ENCODE results near the gene PNMA6F.
"Not testable (repeated sequence)": the region's sequence is repeated elsewhere in the genome, so short reads cannot be mapped to it uniquely, and the experiment has no call there.

The PNMA6F gene

DNA sequence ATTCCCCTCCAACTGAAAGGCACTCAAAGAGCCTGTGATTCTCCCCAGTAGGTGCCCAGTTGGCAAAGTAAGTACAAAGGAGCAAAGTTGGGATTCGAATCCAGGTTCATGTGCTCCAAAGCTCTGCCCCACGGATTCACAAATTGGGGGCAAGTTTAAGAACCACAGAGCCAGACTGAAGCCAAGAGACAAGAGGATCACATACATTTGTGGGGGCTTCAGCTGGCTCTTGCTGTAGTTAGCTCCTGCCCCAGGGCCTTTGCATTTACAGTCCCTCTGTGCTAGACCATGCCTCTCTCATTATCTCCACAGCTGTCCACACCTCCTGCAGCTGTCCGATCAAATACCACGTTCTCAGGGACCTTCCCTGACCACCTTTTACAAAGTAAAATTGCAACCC, 18.8 kb downstream of the PNMA6F start:
- DNase-seq (ENCODE audit: low spot score): no peak

DNA sequence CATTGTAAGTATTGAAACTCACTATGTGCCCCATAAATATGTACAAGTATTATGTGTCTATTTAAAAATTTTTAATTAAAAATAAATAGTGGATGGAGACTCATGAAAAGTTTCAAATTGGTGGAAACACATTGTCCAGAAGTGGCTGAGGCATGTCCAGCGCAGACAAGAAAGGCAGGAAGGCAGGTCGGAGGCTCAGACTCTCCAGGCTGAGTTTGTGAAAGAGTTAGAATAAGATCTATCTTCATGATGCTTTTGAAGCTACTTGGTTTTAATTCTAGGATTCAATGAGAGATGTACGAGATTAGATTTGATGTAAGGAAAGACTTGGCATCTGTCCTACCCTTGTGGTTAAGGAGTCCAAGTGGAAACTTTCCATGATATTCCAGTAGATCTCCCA, 19.8 kb downstream of the PNMA6F start:
- no peak for DNase-seq (ENCODE audit: low spot score)

DNA sequence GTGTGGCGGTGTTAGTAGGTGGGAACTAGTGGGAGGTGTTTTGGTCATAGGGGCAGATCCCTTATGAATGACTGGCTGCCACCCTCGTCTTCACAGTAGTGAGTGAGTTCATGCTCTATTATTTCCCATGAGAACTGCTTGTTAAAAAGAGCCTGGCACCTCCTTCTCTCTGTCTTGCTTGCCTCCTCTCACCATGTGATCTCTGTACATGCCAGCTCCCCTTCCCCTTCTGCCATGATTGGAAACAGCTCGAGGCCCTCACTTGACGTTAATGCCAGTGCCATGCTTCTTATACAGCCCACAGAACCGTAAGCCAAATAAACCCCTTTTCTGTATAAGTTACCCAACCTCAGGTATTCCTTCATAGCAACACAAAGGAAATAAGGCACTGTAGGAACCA, 21.7 kb downstream of the PNMA6F start:
- DNase-seq (ENCODE audit: low spot score): no peak

DNA sequence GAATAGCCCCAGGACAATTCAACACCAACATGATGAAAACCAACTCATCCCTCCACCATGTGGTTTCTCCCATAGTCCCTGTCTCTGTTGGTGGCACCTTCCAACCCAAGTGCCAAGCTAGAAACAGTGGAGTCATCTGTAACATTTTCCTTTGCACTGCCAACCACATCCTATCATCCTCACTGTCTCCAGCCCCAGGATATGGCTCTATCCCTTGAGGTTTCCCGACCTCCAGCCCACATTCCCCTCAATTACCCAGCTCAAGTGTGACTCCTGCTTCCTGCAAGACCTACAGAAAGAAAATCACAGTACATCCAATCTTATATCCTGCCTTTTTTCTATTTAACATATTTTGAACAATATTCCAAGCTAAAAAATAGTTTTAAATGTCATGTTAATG, 24.2 kb downstream of the PNMA6F start:
- DNase-seq (ENCODE audit: low spot score): no peak

DNA sequence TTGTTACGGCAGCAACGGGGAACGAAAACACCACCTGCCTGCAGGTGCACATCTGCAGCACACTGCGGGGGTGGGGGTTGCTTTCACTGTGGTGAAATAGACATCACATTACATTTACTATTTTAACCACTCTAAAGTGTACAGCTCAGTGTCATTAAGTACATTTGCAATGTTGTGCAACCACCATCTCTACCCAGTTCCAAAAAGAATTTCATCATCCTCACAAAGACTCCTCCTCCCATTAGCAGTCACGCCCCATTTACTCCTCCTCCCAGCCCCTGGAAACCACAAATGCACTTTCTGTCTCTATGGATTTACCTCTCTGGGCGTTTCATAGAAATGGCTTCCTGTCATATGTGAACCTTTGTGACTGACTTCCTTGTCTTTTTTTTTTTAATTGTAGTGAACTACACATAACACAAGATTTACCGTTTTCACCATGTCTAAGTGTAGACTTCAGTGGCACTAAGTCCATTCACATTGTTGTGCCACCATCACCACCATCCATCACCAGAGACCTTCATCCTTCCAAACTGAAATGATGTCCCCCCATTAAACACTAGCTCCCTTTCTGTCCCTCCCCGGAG, 28.0 kb downstream of the PNMA6F start:
- DNase-seq (ENCODE audit: low spot score): not testable (repeated sequence)

DNA sequence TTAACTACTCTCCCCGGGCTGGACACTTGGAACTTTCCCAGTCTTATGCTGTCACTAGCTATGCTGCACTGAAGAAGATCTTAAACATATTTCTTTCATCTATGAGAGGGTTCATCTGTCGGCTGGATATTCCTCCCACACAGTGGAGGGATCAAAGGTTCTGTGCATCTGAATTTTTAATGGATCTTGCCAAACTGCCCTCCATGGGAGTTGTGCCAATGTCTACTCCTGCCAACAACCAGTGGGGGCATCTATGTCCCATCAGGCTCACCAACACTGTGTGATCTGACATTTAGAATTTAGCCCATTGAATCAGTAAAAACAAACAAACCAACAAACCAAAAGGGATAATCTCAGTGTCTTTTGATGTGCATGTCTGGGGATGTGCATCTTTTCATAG, 32.8 kb downstream of the PNMA6F start:
- not testable (repeated sequence) for DNase-seq (ENCODE audit: low spot score)

DNA sequence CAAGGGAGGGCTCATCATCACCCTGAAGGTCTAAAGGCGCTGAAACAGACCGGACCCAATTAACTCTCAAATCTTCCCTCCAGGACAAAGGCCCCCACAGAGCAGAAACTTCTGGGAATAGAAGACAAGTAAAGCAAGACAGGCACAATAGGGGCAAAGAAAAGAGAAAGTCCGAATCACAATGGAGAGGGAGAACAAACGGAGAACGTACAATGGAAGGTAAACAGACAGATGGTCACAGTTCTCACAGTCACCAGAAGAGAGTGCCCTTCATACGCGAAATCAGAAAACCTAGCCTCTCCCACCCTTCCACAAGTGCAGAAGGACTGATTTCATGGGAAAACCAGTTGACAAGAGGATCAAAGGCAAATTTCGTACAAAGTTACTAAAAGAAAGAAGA, 35.9 kb downstream of the PNMA6F start:
- not testable (repeated sequence) for DNase-seq (ENCODE audit: low spot score)

DNA sequence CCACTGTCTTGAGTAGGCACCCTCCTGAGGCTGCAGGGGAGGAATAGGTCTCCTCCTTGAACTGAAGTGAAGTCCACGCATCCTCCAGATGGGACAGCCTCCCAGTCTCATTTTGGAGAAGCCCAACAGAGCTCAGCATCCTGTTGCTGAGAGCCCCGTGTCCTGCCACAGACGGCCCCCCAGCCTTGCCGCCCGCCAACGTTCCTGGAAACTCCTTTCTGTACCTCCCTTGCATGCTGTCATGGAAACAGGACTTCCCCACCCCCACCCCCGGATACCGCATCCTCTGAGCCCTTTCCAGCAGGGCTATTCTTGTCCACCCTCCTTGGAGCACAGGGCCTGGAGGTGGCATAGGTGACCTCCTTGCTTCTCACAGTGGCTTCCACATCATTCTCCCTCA, 37.6 kb downstream of the PNMA6F start:
- not testable (repeated sequence) for DNase-seq (ENCODE audit: low spot score)

DNA sequence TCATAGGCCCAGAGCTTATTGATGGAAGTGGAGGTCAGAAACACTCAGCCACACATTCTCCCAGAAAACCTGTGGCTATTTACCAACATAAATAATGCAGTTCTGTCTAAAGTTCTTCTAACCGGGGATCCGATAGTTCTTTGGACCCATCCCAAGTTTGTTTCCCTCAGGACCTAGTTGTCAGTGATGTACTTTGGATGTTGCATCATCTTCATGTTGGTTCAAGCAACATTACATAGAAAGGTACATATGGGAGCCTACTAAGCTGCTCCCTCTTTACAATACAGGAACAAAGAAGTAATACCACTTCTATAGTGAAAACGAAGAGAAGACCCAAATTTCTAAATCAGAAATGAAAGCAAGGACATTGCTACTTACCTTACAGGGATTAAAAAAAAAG, 39.8 kb downstream of the PNMA6F start:
- not testable (repeated sequence) for DNase-seq (ENCODE audit: low spot score)

DNA sequence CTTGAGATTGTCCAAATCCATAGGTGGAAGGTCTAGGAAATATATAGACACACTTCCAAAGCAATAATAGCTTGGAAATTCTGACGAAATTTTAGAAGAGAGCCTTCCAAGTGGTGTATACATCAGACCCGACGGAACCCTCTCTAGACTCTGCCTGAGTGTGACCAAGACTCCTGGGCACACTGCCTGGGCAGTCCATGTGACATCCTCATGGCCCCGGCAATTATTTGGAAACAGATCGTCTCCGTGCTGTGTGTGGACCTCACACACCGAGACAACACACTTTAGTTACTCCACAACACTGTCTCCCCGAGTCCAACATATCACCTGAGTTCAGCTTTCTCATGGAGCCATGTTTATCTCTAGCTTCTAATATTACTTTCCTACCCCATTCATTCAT, 42.3 kb downstream of the PNMA6F start:
- DNase-seq (ENCODE audit: low spot score): not testable (repeated sequence)

DNA sequence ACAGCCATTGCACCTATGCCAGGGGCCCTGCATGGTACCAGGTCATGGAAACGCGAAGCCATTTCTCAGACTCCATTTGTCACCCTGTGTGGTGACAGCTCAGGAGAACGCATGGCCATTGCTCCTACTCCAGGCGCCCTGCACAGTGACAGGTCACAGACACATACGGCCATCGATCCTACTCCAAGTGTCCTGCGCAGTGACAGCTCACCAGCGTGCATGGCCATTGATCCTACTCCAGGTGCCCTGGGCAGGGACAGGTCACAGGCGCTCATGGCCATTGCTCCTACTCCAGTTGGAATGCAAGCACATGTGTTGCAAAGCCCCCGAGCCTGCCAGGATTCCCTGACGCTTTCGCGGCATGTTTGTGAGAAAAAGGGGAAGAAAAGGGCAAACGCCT, 45.5 kb downstream of the PNMA6F start:
- not testable (repeated sequence) for DNase-seq (ENCODE audit: low spot score)

DNA sequence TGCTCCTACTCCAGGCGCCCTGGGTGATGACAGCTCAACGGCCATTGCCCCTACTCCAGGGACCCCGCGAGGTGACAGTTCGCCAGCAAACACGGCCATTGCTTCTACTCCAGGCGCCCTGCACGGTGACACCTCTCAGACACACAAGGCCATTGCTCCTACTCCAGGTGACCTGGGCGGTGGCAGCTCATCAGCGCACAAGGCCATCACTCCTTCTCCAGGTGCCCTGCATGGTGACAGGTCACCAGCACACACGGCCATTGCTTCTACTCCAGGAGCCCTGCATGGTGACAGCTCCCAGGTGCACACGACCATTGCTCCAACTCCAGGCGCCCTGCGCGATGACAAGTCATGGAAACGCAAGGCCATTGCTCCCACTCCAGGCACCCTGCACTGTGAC, 46.1 kb downstream of the PNMA6F start:
- not testable (repeated sequence) for DNase-seq (ENCODE audit: low spot score)

DNA sequence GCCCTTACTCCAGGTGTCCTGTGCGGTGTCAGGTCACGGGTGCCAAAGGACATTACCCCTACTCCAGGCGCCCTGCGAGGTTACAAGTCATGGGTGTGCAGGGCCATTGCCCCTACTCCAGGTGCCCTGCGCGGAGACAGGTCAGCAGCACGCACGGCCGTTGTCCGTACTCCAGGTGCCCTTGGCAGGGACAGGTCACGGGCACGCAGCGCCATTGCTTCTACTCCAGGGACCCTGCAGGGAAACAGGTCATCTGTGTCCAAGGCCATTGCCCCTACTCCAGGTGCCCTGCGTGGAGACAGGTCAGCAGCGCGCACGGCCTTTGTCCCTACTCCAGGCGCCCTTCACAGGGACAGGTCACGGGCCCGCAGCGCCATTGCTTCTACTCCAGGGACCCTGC, 49.0 kb downstream of the PNMA6F start:
- not testable (repeated sequence) for DNase-seq (ENCODE audit: low spot score)

DNA sequence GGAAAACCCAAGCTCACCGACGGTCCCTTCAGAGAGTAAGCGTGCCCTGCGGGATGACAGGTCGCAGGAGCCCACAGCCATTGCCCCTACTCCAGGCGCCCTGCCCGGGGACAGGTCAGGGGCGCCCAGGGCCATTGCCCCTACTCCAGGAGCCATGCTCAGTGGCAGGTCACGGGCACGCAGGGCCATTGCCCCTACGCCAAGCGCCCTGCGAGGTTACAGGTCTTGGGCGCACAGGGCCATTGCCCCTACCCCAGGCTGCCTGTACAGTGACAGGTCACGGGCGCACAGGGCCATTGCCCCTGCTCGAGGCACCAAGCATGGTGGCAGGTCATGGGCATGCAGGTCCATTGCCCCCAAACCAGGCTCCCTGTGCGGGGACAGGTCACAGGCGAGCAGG, 49.5 kb downstream of the PNMA6F start:
- not testable (repeated sequence) for DNase-seq (ENCODE audit: low spot score)
